ENCODE results near the gene KCNQ4.

Gene KCNQ4

GRCh38 chr1:40757084-40757483 lies 26.5 kb upstream of the KCNQ4 start:
- TF ChIP-seq ESRRG (CRISPR knock-in tag; IDR thresholded peaks at IDR 0.05) (no peak), TSHZ2 (CRISPR knock-in tag; IDR thresholded peaks at IDR 0.05) (no peak), ZFP3 (CRISPR knock-in tag; IDR thresholded peaks at IDR 0.05) (no peak), CSDC2 (CRISPR knock-in tag; IDR thresholded peaks at IDR 0.05) (no peak), TCF4 (CRISPR knock-in tag; IDR thresholded peaks at IDR 0.05; ENCODE audit: borderline replicate concordance) (no peak), ZC3H10 (CRISPR knock-in tag; IDR thresholded peaks at IDR 0.05) (no peak), BACH2 (CRISPR knock-in tag; IDR thresholded peaks at IDR 0.05; ENCODE audit: borderline replicate concordance) (no peak), RARB (CRISPR knock-in tag; IDR thresholded peaks at IDR 0.05) (no peak), ISL1 (CRISPR knock-in tag; IDR thresholded peaks at IDR 0.05) (no peak), ZNF8 (CRISPR knock-in tag; IDR thresholded peaks at IDR 0.05) (no peak)
- ATAC-seq = no peak

GRCh38 chr1:40758004-40758403 lies 25.6 kb upstream of the KCNQ4 start:
- TF ChIP-seq POU6F1 (CRISPR knock-in tag; IDR thresholded peaks at IDR 0.05; ENCODE audit: borderline replicate concordance, low read depth) (no peak), ZNF70 (CRISPR knock-in tag; IDR thresholded peaks at IDR 0.05) (no peak)

GRCh38 chr1:40758578-40759343 lies 24.8 kb upstream of the KCNQ4 start:
- no peak for ATAC-seq
- no peak for TF ChIP-seq POU6F1 (CRISPR knock-in tag; IDR thresholded peaks at IDR 0.05; ENCODE audit: borderline replicate concordance, low read depth)

More at GRCh38 chr1:40758004-40758403, 25.6 kb upstream of the KCNQ4 start:
- ATAC-seq = no peak

GRCh38 chr1:40760984-40761383 lies 22.6 kb upstream of the KCNQ4 start:
- TF ChIP-seq ESRRG (CRISPR knock-in tag; IDR thresholded peaks at IDR 0.05) (no peak), ZC3H10 (CRISPR knock-in tag; IDR thresholded peaks at IDR 0.05) (no peak), TSHZ2 (CRISPR knock-in tag; IDR thresholded peaks at IDR 0.05) (no peak), CSRNP3 (CRISPR knock-in tag; IDR thresholded peaks at IDR 0.05) (no peak)

More at GRCh38 chr1:40760984-40761383, 22.6 kb upstream of the KCNQ4 start:
- ATAC-seq = no peak
